Effector CD8-positive, alpha-beta T cell (primary cell): ENCODE results near the gene SLC39A11.

ENCODE experiments used
- DNase-seq: peaks from one replicate; lab custom pipeline; 2025; lab: John Stamatoyannopoulos, UW

SLC39A11 gene

GRCh38 chr17:73043686-73044581 is 48.6 kb downstream of the SLC39A11 start:
- no peak for DNase-seq

GRCh38 chr17:73042809-73043685 is 49.4 kb downstream of the SLC39A11 start:
- DNase-seq: no peak

GRCh38 chr17:73042225-73042624 is 50.3 kb downstream of the SLC39A11 start:
- DNase-seq: no peak

- DNase-seq: no peak
Measured at GRCh38 chr17:73039282-73039681, 53.2 kb downstream of the SLC39A11 start.

GRCh38 chr17:73031472-73031871 is 61.0 kb downstream of the SLC39A11 start:
- no peak for DNase-seq

GRCh38 chr17:73030995-73031394 is 61.5 kb downstream of the SLC39A11 start:
- DNase-seq: no peak

GRCh38 chr17:73030501-73030921 is 62.0 kb downstream of the SLC39A11 start:
- no peak for DNase-seq

GRCh38 chr17:73029991-73030390 is 62.5 kb downstream of the SLC39A11 start:
- DNase-seq: no peak

GRCh38 chr17:73029021-73029420 is 63.5 kb downstream of the SLC39A11 start:
- DNase-seq: no peak

- DNase-seq: no peak
Measured at GRCh38 chr17:73028299-73028755, 64.2 kb downstream of the SLC39A11 start.

- DNase-seq: no peak
Measured at GRCh38 chr17:73027130-73027741, 65.3 kb downstream of the SLC39A11 start.

- DNase-seq: no peak
Measured at GRCh38 chr17:73025041-73025560, 67.4 kb downstream of the SLC39A11 start.

GRCh38 chr17:73023759-73024158 is 68.7 kb downstream of the SLC39A11 start:
- no peak for DNase-seq

- DNase-seq: no peak
Measured at GRCh38 chr17:73022694-73023093, 69.8 kb downstream of the SLC39A11 start.

GRCh38 chr17:73021771-73022170 is 70.7 kb downstream of the SLC39A11 start:
- no peak for DNase-seq

GRCh38 chr17:73020110-73020509 is 72.4 kb downstream of the SLC39A11 start:
- no peak for DNase-seq

GRCh38 chr17:73018599-73018998 is 73.9 kb downstream of the SLC39A11 start:
- no peak for DNase-seq

GRCh38 chr17:73017658-73018057 is 74.8 kb downstream of the SLC39A11 start:
- DNase-seq: no peak

GRCh38 chr17:73015722-73016276 is 76.7 kb downstream of the SLC39A11 start:
- no peak for DNase-seq

- DNase-seq: no peak
Measured at GRCh38 chr17:73013816-73014663, 78.4 kb downstream of the SLC39A11 start.

- DNase-seq: no peak
Measured at GRCh38 chr17:73013301-73013700, 79.2 kb downstream of the SLC39A11 start.
